Panc1 (cell line): Measurements from ENCODE around the gene CHCHD2.

ENCODE experiments used
- POLR2AphosphoS5 ChIP-seq: IDR thresholded peaks from 2 replicates; pipeline ENCODE4 v1.6.1; 2012; ENCODE audit warnings: mild to moderate bottlenecking, low read depth, low read length, moderate library complexity
- SIN3A ChIP-seq: IDR thresholded peaks from 2 replicates; pipeline ENCODE4 v1.6.1; 2012; ENCODE audit warnings: low read depth, mild to moderate bottlenecking, low read length, moderate library complexity, borderline replicate concordance; ENCODE audit not compliant: insufficient read depth
- TF ChIP-seq, protein P1 (sequence below): fragments of 450-650 bp; IDR thresholded peaks from 2 replicates; pipeline ENCODE4 v1.5.1; 2017; ENCODE audit warnings: mild to moderate bottlenecking

DNA sequence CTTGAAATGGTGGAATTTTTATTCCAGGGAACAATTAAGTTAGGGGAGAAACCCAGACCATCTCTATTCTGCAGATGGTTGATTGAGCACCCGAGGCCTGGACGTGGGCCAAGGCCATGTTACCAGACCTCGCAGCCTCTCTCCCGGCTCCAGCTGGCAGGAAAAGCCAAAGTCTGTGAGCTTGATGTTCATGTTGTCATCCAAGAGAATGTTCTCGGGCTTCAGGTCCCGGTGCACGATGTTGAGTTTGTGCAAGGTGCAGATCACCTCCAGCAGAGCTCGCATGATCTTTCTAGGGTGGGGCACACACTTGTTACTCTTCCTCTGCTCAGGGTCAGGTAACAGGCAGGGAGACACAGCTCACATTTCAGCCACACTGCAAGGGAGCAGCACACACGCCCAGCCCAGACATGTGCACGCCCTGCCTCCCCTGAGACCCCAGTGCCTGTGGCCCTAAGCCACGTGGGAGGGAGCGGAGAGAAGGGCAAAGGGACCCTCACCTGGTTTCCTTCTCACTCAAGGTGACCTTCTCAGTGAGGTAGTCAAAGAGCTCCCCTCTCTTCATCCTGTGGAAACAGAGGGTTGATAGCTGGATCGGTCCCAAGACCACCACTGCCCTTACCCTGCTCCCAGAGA lies 23.0 kb downstream of the CHCHD2 start:
- TF ChIP-seq SIN3A = no peak
- no peak for TF ChIP-seq POLR2AphosphoS5
- TF ChIP-seq, protein P1, sequence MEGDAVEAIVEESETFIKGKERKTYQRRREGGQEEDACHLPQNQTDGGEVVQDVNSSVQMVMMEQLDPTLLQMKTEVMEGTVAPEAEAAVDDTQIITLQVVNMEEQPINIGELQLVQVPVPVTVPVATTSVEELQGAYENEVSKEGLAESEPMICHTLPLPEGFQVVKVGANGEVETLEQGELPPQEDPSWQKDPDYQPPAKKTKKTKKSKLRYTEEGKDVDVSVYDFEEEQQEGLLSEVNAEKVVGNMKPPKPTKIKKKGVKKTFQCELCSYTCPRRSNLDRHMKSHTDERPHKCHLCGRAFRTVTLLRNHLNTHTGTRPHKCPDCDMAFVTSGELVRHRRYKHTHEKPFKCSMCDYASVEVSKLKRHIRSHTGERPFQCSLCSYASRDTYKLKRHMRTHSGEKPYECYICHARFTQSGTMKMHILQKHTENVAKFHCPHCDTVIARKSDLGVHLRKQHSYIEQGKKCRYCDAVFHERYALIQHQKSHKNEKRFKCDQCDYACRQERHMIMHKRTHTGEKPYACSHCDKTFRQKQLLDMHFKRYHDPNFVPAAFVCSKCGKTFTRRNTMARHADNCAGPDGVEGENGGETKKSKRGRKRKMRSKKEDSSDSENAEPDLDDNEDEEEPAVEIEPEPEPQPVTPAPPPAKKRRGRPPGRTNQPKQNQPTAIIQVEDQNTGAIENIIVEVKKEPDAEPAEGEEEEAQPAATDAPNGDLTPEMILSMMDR = no peak
